ENCODE data around the gene AAMP.

DNA sequence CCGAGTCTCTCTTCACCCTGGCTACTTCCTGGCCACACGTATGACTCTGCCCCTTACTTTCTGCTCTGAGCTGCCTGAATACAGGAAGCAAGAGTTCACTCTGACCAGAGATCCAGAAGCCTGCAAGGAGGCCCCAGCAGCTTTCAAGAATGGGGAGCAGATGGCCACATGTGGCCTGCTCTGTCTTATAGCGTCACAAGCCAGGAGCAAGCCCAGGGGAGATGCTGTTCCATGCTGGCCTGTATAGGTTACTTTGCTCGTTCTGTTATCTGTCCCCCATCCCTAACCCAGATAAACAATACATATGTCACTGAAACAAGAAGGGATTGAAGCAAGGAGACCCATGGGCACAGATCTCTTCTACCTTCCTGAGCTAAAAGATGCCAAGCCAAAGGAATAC is 4.6 kb upstream of the AAMP start:
- TF ChIP-seq, protein P1, sequence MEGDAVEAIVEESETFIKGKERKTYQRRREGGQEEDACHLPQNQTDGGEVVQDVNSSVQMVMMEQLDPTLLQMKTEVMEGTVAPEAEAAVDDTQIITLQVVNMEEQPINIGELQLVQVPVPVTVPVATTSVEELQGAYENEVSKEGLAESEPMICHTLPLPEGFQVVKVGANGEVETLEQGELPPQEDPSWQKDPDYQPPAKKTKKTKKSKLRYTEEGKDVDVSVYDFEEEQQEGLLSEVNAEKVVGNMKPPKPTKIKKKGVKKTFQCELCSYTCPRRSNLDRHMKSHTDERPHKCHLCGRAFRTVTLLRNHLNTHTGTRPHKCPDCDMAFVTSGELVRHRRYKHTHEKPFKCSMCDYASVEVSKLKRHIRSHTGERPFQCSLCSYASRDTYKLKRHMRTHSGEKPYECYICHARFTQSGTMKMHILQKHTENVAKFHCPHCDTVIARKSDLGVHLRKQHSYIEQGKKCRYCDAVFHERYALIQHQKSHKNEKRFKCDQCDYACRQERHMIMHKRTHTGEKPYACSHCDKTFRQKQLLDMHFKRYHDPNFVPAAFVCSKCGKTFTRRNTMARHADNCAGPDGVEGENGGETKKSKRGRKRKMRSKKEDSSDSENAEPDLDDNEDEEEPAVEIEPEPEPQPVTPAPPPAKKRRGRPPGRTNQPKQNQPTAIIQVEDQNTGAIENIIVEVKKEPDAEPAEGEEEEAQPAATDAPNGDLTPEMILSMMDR (IDR thresholded peaks at IDR 0.05 in 4 of 5, conservative IDR thresholded peaks at IDR 0.05 in 1 of 5): no peak
- TF ChIP-seq POLR2A (IDR thresholded peaks at IDR 0.05): no peak

Measured in gastrocnemius medialis (tissue), 4 donors.